NB4 (cell line): ENCODE measurements around the gene ZFP1.

Experiments used
- CTCF ChIP-seq: IDR thresholded peaks from one replicate; pipeline ENCODE4 v1.5.1; 2012; ENCODE audit warnings: low read depth, low read length
- MAX ChIP-seq: IDR thresholded peaks from 2 replicates; pipeline ENCODE4 v1.6.1; 2011; ENCODE audit warnings: low read depth, low read length
- MYC ChIP-seq: IDR thresholded peaks from 2 replicates; pipeline ENCODE4 v1.6.1; 2011; ENCODE audit warnings: low read depth, low read length
- POLR2A ChIP-seq: IDR thresholded peaks from 2 replicates; pipeline ENCODE4 v1.6.1; 2011; ENCODE audit warnings: mild to moderate bottlenecking; ENCODE audit not compliant: insufficient read length; ENCODE audit errors: extremely low read depth

GRCh38 chr16:75104836-75105235, 43.5 kb upstream of the ZFP1 start:
- TF ChIP-seq CTCF (no peak), POLR2A (no peak), MAX (no peak), MYC (no peak)
